ENCODE measurements around the gene RASSF7. TPM values are rescaled to one million over a fixed set of nuclear protein-coding genes. Genes with fewer than 3 reads are reported as not detected.

Gene RASSF7
- polyA plus RNA-seq, 2 of the 4 experiments (the other 2 are of a cell fraction): 18.4 to 30.7 TPM

GRCh38 chr11:512761-513595 is 47.8 kb upstream of the RASSF7 start (continued):
- TF ChIP-seq HEYL (CRISPR knock-in tag; IDR thresholded peaks at IDR 0.05) (no peak), USF2 (IDR thresholded peaks at IDR 0.05) (no peak), FOSL2 (IDR thresholded peaks at IDR 0.05) (no peak), FOSL2 (CRISPR knock-in tag; IDR thresholded peaks at IDR 0.05) (no peak), RCOR1 (IDR thresholded peaks at IDR 0.05; ENCODE audit: low read depth, low read length) (no peak)
- TF ChIP-seq, protein P1, sequence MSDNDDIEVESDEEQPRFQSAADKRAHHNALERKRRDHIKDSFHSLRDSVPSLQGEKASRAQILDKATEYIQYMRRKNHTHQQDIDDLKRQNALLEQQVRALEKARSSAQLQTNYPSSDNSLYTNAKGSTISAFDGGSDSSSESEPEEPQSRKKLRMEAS (IDR thresholded peaks at IDR 0.05): no peak

GRCh38 chr11:514606-515005 is 46.2 kb upstream of the RASSF7 start:
- H3K9me3 ChIP-seq: peaks cover 15% of the 10 kb centered on the region
- DNase-seq (ENCODE audit: low read depth in 1 of 2, low spot score in 1 of 2) (no peak), ATAC-seq (no peak), FAIRE-seq (no peak)
- POLR2A ChIA-PET: no interaction called here
- no peak overlapping the region for H3K4me3 ChIP-seq
- CTCF ChIA-PET: interaction anchor here (1.5 kb wide), 1 partner anchor 66 kb away, joined by 9 read pairs; no protein-coding TSS in a partner anchor
- no peak overlapping the region for H3K4me2 ChIP-seq
- peaks cover 5% of the 10 kb centered on the region; the same call in 1 of the 3 replicates for H3K4me1 ChIP-seq
- H3K27ac ChIP-seq: no peak overlapping the region
- WGBS (ENCODE audit: missing lambda C conversion rate): 94% methylated on average over 10 of the region's 10 CpGs
- TF ChIP-seq HOXA7 (CRISPR knock-in tag; IDR thresholded peaks at IDR 0.05) (no peak), CEBPB (IDR thresholded peaks at IDR 0.05) (peak in 1 of 2 experiments; percentile 41; a peak in 1 of 4 replicates)

- TF ChIP-seq POLR2A (IDR thresholded peaks at IDR 0.05; ENCODE audit: low read length) (no peak), RFX5 (IDR thresholded peaks at IDR 0.05) (no peak), KDM1A (IDR thresholded peaks at IDR 0.05; ENCODE audit: low read depth) (no peak), TP53 (CRISPR knock-in tag; IDR thresholded peaks at IDR 0.05) (no peak), CBX8 (IDR thresholded peaks at IDR 0.05) (no peak), FOXS1 (CRISPR knock-in tag; IDR thresholded peaks at IDR 0.05) (no peak), GATA3 (IDR thresholded peaks at IDR 0.05; ENCODE audit: borderline replicate concordance) (no peak), KDM5A (IDR thresholded peaks at IDR 0.05) (no peak), E2F6 (IDR thresholded peaks at IDR 0.05; ENCODE audit: borderline replicate concordance, low read depth) (no peak), USF2 (IDR thresholded peaks at IDR 0.05) (no peak)
- TF ChIP-seq, protein P2, sequence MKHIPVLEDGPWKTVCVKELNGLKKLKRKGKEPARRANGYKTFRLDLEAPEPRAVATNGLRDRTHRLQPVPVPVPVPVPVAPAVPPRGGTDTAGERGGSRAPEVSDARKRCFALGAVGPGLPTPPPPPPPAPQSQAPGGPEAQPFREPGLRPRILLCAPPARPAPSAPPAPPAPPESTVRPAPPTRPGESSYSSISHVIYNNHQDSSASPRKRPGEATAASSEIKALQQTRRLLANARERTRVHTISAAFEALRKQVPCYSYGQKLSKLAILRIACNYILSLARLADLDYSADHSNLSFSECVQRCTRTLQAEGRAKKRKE (CRISPR knock-in tag; IDR thresholded peaks at IDR 0.05; ENCODE audit: low read depth): no peak
- Histone ChIP-seq H3K4me3 (no peak overlapping the region), H3K9me3 (peaks cover 15% of the 10 kb centered on the region), H3K27ac (no peak overlapping the region), H3K4me1 (peaks cover 5% of the 10 kb centered on the region; the same call in 1 of the 3 replicates), H3K4me2 (no peak overlapping the region)
- ChIA-PET POLR2A (no interaction called here), CTCF (interaction anchor here (1.5 kb wide), 1 partner anchor 67 kb away, joined by 9 read pairs; no protein-coding TSS in a partner anchor)
- ATAC-seq: no peak
- no peak for DNase-seq (ENCODE audit: low read depth in 1 of 2, low spot score in 1 of 2)
- 87% methylated on average over 6 of the region's 6 CpGs for WGBS (ENCODE audit: missing lambda C conversion rate)
- FAIRE-seq: no peak
Measured at GRCh38 chr11:515131-515530, 45.6 kb upstream of the RASSF7 start.

GRCh38 chr11:516400-516799 is 44.4 kb upstream of the RASSF7 start:
- Histone ChIP-seq H3K4me1 (peaks cover 5% of the 10 kb centered on the region; the same call in 1 of the 3 replicates), H3K27ac (no peak overlapping the region), H3K9me3 (peaks cover 15% of the 10 kb centered on the region), H3K4me2 (no peak overlapping the region), H3K4me3 (no peak overlapping the region)
- ChIA-PET CTCF (no interaction called here), POLR2A (no interaction called here)
- no peak for TF ChIP-seq TFCP2L1 (CRISPR knock-in tag; IDR thresholded peaks at IDR 0.05)
- TF ChIP-seq JUNB (IDR thresholded peaks at IDR 0.05): no peak
- no peak for TF ChIP-seq EHF (CRISPR knock-in tag; IDR thresholded peaks at IDR 0.05)
- TF ChIP-seq CBX2 (IDR thresholded peaks at IDR 0.05; ENCODE audit: borderline replicate concordance, low read depth): no peak
- no peak for TF ChIP-seq ZFP36 (IDR thresholded peaks at IDR 0.05; ENCODE audit: borderline replicate concordance, partially characterized antibody)
- TF ChIP-seq HEYL (CRISPR knock-in tag; IDR thresholded peaks at IDR 0.05): no peak
- no peak for TF ChIP-seq BHLHE40 (IDR thresholded peaks at IDR 0.05; ENCODE audit: low read depth, low read length)
- no peak for TF ChIP-seq HOXB13 (CRISPR knock-in tag; IDR thresholded peaks at IDR 0.05; ENCODE audit: low read depth)
- TF ChIP-seq KDM5A (IDR thresholded peaks at IDR 0.05): no peak
- TF ChIP-seq CEBPB (IDR thresholded peaks at IDR 0.05): no peak
- TF ChIP-seq RNF2 (IDR thresholded peaks at IDR 0.05; ENCODE audit: borderline replicate concordance, low read depth): no peak
- TF ChIP-seq SMC3 (IDR thresholded peaks at IDR 0.05): no peak
- ATAC-seq (no peak), FAIRE-seq (no peak), DNase-seq (ENCODE audit: low read depth in 1 of 2, low spot score in 1 of 2) (no peak)
- WGBS (ENCODE audit: missing lambda C conversion rate): 94% methylated on average over 4 of the region's 4 CpGs
